Stimulated activated naive CD8-positive, alpha-beta T cell treated with anti-CD3 and anti-CD28 coated beads, Interleukin-15, Interleukin-2, amounts not matched to agents 100 U/mL and 50 U/mL, for 24 hours (primary cell): ENCODE measurements around the gene RAB28.
"Not testable (repeated sequence)": the region's sequence is repeated elsewhere in the genome, so short reads cannot be mapped to it uniquely, and the experiment has no call there.

Experiments used
- ATAC-seq: fragments of 150-1000 bp; cut with Tn5 transposase; one replicate; pipeline ENCODE4 v1.10.0; 2021
- DNase-seq: peaks from one replicate; pipeline ENCODE4 v3.0.0; 2021

RAB28 gene

GRCh38 chr4:13449590-13449989 lies 34.5 kb downstream of the RAB28 start:
- no peak for ATAC-seq

DNA sequence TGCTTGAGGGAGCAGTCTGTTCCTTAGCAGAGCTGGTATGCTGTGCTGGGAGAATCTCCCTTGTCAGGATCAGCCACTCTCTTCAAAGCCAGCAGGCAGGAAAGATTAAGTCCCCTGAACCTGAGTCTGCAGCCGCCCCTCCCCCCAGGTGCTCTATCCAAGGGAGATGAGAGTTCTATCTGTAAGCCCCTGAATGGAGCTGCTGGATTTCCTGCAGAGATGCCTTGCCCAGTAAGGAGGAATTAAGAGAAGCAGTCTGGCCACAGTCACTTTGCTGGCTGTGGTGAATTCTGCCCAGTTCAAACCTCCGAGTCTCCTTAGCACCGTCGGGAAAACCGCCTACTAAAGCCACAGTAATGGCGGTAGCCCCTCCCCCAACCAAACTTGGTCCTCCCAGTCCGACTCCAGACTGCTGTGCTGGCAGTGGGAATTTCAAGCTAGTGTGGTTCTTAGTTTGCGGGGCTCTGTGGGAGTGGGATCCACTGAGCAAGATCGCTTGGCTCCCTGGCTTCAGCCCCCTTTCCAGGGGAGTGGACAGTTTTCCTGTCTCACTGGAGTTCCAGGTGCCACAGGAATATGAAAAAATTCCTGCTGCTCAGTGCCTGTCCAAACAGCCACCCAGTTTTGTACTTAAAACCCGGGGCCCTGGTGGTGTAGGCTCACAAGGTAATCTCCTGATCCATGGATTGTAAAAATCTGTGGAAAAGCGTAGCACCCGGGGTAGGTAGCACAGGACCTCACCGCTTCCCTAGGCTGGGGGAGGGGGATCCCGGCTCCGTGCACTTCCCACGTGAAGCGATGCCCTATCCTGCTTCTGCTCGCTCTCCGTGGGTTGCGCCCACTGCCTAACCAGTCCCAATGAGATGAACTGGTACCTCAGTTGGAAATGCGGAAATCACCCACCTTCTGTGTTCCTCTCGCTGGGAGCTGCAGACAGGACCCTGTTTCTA lies 38.0 kb downstream of the RAB28 start:
- DNase-seq, result no peak
- no peak for ATAC-seq

More at GRCh38 chr4:13449590-13449989, 34.5 kb downstream of the RAB28 start:
- no peak for DNase-seq

DNA sequence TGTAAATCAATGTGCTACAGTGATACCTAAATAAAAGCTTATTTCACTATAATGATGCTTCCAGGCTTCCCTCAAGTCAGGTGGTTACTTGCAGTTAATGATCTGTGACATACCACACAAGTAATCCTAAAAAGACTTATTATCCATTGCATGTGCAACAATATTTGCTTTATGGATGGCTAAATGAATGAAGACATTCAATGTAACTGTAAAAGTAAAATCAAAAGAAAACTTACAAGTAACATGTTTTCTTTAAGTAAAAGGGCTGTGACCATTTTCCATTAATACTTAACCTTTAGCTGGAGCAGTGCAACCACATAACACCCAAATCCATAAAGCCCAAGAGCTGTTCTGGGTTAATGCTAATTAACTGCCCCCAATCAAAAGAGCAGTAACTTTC lies 42.6 kb downstream of the RAB28 start:
- no peak for ATAC-seq
- DNase-seq, result no peak

DNA sequence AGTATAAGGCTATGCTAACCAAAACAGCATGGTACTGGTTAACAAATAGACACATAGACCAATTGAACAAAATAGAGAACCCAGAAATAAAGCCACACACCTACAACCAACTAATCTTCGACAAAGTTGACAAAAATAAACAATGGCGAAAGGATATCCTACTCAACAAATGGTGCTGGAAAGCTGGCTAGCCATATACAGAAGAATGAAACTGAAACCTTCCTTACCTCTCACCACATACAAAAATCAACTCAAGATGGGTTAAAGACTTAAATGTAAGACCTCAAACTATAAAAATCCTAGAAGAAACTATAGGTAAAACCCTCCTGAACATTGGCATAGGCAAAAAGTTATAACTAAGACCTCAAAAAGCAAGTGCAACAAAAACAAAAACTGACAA lies 47.2 kb downstream of the RAB28 start:
- ATAC-seq (no peak), DNase-seq (no peak)

- ATAC-seq, result no peak
- DNase-seq, result no peak
These were observed 51.7 kb downstream of the RAB28 start for GRCh38 chr4:13432453-13432852.

- ATAC-seq (no peak), DNase-seq (no peak)
These were observed 53.1 kb downstream of the RAB28 start for GRCh38 chr4:13430834-13431568.

GRCh38 chr4:13427599-13428325 lies 56.4 kb downstream of the RAB28 start:
- DNase-seq (no peak), ATAC-seq (no peak)

GRCh38 chr4:13415068-13415785 lies 68.9 kb downstream of the RAB28 start:
- no peak for DNase-seq
- ATAC-seq, result no peak

- DNase-seq, result no peak
- ATAC-seq, result no peak
These were observed 70.3 kb downstream of the RAB28 start for GRCh38 chr4:13413729-13414437.

GRCh38 chr4:13411942-13412341 lies 72.2 kb downstream of the RAB28 start:
- DNase-seq (no peak), ATAC-seq (no peak)

DNA sequence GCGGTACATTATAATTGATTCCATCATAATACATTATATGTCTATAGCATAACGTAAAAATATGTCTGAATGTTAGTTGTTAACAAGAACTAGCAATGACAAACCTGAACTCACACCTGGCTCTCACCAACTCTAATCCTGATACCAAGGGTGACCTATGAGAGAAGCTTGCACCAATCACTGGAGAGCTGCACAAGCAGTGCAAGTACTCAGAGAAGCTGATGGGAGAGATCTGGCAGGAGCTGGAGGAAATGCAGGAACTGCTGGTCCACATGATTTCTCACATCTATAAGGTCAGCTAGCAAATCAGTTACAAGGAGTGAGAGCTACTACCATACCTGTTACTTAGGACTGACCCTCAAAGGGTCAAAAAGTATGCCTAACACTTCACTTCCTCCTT lies 74.8 kb downstream of the RAB28 start:
- DNase-seq (no peak), ATAC-seq (no peak)

DNA sequence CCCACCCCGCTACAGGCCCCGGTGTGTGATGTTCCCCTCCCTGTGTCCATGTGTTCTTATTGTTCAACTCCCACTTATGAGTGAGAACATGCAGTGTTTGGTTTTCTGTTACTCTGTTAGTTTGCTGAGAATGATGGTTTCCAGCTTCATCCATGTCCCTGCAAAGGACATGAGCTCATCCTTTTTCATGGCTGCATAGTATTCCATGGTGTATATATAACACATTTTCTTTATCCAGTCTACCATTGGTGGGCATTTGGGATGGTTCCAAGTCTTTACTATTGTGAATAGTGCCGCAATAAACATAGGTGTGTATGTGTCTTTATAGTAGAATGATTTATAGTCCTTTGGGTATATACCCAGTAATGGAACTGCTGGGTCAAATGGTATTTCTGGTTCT lies 78.0 kb downstream of the RAB28 start:
- not testable (repeated sequence) for ATAC-seq, DNase-seq

GRCh38 chr4:13403833-13404232 lies 80.3 kb downstream of the RAB28 start:
- ATAC-seq, result no peak
- no peak for DNase-seq

GRCh38 chr4:13403326-13403725 lies 80.8 kb downstream of the RAB28 start:
- no peak for DNase-seq
- ATAC-seq, result no peak

DNA sequence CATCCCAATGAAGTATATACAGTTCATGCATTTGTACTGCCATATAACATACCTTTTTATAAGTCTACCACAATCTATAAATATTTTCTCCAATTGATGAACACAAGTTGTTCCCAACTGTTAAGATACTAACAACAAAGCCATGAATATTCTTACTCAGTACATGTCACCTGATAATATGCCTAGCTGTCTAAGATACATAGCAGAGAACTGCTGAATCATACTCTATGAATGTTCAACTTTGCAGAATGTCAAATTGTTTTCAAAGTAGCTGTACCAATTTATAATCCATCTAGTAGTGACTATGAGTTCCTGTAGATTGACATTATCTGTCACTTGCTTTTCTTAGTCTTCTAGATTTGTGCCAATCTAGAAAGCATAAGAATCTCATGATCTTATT lies 84.9 kb downstream of the RAB28 start:
- DNase-seq (no peak), ATAC-seq (no peak)

GRCh38 chr4:13396161-13396560 lies 88.0 kb downstream of the RAB28 start:
- ATAC-seq (no peak), DNase-seq (no peak)

GRCh38 chr4:13389901-13390300 lies 94.2 kb downstream of the RAB28 start:
- DNase-seq, ATAC-seq: not testable (repeated sequence)

DNA sequence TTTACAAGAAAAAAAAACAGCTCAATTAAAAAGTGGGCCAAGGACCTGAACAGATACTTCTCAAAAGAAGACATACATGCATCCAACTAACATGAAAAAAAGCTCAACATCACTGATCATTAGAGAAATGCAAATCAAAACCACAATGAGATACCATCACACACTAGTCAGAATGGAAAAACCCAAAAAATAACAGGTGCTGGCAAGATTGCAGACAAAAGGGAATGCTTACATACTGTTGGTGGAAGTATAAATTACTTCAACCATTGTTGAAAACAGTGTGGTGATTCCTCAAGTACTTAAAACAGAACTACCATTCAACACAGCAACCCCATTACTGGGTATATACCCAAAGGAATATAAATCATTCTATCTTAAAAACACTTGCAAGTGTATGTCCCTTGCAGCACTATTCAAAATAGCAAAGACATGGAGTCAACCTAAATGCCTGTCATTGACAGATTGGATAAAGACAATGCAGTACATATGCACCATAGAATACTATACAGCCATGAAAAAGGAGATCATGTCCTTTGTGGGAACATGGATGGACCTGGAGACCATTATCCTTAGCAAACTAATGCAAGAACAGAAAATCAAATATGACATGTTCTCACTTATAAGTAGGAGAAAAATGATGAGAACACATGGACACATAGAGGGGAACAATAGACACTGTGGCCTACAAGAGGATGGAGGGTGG lies 97.6 kb downstream of the RAB28 start:
- ATAC-seq, result no peak
- no peak for DNase-seq

DNA sequence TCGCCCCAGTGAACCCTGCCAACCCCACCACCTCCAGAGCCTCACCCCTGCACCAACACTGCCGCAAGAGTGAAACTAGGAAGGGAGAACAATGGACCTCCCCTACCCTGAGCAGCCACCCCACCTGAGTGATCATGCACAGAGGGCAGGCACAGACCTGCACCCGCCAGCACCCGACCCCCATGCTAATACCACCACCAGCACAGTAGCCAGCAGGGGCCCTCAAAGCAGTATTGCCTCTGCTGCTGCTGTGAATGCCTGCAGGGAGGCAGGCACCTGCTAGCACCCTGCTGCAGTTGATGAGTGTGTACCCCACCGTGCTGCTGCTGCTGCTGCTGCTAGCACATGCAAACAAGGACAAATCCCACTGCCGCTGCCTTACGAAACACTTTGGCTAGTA lies 100.1 kb downstream of the RAB28 start:
- DNase-seq (no peak), ATAC-seq (no peak)

DNA sequence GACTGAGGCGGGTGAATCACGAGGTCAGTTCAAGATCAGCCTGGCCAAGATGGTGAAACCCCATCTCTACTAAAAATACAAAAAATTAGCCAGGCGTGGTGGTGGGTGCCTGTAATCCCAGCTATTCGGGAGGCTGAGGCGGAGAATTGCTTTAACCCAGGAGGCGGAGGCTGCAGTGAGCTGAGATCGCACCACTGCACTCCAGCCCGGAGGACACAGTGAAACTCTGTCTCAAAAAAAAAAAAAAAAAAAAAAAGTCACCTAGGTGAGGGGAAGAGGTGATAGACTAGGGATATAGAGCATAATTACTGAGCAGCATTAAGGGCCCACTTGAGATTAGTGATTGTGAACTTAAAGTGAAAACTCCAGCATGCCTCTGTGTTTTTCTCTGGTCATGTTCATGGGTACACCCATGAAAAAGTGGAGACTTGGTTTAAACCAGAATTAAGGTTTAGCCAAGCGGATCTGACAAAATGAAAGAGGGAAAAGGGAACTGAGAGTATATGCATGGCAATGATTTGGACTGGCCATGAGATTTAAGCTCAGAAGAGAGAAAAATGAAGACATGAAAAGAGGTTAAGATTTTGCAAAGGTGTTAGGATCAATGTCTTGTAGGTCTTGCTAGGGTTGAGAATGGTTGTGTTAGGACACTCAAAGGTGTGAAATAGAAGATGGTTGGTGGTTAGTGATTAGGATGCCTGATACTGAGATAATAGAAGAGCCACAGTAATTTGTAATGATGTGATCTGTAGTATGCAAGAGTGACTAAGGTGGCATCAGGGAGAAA lies 105.0 kb downstream of the RAB28 start:
- no peak for ATAC-seq
- no peak for DNase-seq
